ENCODE data around the gene SLC66A1.

GRCh38 chr1:19374083-19374801 lies 62.1 kb downstream of the SLC66A1 start:
- TF ChIP-seq POLR2A (IDR thresholded peaks at IDR 0.05) = no peak
- TF ChIP-seq, protein P1, sequence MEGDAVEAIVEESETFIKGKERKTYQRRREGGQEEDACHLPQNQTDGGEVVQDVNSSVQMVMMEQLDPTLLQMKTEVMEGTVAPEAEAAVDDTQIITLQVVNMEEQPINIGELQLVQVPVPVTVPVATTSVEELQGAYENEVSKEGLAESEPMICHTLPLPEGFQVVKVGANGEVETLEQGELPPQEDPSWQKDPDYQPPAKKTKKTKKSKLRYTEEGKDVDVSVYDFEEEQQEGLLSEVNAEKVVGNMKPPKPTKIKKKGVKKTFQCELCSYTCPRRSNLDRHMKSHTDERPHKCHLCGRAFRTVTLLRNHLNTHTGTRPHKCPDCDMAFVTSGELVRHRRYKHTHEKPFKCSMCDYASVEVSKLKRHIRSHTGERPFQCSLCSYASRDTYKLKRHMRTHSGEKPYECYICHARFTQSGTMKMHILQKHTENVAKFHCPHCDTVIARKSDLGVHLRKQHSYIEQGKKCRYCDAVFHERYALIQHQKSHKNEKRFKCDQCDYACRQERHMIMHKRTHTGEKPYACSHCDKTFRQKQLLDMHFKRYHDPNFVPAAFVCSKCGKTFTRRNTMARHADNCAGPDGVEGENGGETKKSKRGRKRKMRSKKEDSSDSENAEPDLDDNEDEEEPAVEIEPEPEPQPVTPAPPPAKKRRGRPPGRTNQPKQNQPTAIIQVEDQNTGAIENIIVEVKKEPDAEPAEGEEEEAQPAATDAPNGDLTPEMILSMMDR (IDR thresholded peaks at IDR 0.05) = peak in 1 of 6 experiments; percentile 32
